ENCODE results near the gene DPP7.
"Not testable (repeated sequence)": the region's sequence is repeated elsewhere in the genome, so short reads cannot be mapped to it uniquely, and the experiment has no call there.

Gene DPP7

DNA sequence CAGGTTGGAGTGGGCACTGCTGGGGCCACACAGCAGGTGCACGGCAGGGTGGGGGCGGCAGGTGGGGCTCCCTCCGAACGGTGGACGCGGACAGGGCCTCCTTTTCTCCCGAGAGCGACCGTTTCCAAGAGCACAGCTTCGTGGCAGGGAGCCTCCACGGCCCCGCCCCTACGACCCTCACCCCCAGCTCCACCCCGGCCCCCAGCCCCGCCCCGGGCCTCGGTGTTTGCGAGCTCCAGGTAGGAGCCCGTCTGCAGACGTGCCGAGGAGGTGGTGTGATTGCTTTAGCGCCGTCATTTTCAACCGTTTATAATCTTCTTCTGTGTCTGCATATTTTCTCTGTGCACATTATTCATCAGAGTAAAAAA lies 33.2 kb upstream of the DPP7 start:
- DNase-seq, result no peak

DNA sequence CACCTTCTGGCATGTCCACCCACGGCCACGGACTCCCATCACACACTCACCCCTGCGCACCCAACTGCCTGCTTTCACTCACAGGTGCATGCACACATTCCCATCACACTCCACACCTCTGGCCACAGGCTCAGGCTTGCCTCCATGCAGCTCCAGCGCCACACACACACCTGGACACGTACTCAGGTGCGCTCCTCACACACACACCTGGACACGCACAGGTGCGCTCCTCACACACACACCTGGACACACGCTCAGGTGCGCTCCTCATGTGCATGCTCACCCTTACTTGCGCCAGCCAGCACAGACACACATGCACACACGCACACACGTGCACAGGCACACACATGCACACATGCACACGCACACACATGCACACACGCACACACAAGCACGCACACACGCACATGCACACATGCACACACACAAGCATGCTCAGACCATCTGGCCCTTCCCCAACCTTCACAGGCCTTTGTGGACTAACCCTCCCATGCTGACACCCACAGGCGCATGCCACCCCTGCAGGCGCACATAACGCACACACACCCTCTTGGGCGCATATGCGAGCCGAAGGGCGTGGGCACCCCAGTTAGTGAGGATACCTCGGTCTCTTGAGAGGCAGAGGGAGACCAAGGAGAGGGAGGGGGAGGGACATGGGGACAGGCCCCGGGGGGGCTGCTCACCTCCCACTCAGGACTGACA lies 32.7 kb upstream of the DPP7 start:
- no peak for DNase-seq

- DNase-seq, result no peak
Observed at GRCh38 chr9:137146527-137146918, 32.0 kb upstream of the DPP7 start.

GRCh38 chr9:137145731-137146526 lies 31.4 kb upstream of the DPP7 start:
- no peak for DNase-seq

- no peak for DNase-seq
Observed at GRCh38 chr9:137143459-137143858, 28.9 kb upstream of the DPP7 start.

GRCh38 chr9:137141976-137142936 lies 27.7 kb upstream of the DPP7 start:
- no peak for DNase-seq

- DNase-seq, result no peak
Observed at GRCh38 chr9:137141050-137141810, 26.7 kb upstream of the DPP7 start.

GRCh38 chr9:137140151-137141012 lies 25.8 kb upstream of the DPP7 start:
- DNase-seq, result no peak

- peak; percentile 38 for DNase-seq
Observed at GRCh38 chr9:137139468-137140150, 25.1 kb upstream of the DPP7 start.

DNA sequence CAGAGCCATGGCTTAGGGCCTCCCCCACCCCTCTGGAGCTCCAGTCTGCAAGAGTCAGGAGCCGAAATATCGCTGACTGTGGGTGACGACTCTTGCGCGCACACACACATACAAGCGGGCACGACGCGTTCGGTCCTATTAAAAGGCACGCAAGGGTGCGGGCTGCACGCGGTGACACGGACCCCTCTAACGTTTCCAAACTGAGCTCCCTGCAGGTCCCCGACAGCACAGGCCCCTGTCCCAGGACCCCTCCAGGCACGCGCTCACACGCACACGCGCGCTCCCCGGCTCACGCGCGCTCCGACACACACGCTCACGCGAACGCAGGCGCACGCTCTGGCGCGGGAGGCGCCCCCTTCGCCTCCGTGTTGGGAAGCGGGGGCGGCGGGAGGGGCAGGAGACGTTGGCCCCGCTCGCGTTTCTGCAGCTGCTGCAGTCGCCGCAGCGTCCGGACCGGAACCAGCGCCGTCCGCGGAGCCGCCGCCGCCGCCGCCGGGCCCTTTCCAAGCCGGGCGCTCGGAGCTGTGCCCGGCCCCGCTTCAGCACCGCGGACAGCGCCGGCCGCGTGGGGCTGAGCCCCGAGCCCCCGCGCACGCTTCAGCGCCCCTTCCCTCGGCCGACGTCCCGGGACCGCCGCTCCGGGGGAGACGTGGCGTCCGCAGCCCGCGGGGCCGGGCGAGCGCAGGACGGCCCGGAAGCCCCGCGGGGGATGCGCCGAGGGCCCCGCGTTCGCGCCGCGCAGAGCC lies 24.4 kb upstream of the DPP7 start, which contains the start of gene GRIN1:
GRIN1 (plus strand) TSS at position 433 of the 746 bp plus-strand sequence. CDS start 333 bp downstream, outside the sequence.
- peak; percentile 60 for DNase-seq

DNA sequence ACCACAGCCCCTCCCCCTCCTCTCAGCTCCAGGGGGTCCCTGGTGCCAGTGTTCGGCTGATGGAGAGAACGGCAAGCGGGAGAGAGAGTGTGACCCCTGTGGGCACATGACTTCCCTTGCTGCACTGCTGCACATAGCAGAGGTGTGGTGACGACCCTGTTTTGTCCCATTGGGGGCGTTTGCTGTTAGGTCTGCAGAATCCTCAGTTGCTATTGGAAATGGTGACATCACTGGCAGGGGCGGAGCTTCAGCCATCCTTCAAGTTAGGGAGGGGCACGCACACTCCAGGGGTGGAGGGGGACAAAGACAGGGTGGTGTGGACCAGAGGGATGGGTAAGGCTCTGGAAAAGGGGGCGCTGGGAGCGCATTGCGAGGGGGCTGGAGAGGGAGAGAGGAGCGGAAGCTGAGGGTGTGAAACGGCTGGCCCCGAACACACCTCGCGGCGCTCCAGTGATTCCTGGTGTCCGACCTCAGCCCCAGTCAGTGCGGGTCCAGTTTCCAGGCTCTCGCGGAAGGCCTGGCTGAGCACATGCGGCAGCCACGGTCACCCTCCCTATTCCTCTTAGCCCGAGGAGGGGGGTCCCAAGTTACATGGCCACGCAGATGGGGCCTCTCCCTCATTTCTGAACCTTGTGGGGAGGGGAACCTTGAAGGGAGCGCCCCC lies 23.7 kb upstream of the DPP7 start:
- DNase-seq, result peak; percentile 80

DNA sequence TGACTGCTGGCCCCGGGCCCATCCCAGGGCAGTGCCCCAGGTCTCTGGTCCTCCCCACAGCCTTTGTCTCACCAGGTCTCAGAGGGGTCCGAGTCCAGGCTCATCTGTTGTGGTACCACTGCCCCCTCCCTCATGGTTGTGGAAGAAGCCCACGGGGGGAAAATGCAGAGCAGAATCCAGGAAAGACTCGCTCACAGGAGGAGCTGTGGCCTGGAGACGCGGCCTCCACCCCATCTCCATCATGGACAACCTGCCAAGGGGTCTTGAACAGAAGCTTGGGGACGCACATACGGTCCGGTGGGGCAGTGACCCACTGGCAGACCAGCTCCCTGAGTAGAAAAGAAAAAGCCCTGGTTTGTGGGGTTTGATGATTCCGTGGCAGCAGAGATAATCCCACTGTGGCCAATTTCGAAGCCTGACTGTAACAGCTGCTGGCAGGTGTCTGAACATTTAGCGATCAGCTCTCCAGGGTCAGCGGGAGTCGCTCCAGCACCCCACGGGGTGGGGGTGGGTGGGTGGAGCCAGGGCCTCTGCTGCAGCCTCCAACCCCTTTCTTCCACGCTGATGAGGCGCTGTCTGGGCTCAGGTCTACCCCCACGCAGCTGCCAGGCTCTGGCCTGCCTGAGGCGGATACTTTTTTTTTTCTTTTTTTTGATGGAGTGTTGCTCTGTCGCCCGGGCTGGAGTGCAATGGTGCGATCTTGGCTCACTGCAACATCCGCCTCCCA lies 22.5 kb upstream of the DPP7 start:
- peak; percentile 85 for DNase-seq

DNA sequence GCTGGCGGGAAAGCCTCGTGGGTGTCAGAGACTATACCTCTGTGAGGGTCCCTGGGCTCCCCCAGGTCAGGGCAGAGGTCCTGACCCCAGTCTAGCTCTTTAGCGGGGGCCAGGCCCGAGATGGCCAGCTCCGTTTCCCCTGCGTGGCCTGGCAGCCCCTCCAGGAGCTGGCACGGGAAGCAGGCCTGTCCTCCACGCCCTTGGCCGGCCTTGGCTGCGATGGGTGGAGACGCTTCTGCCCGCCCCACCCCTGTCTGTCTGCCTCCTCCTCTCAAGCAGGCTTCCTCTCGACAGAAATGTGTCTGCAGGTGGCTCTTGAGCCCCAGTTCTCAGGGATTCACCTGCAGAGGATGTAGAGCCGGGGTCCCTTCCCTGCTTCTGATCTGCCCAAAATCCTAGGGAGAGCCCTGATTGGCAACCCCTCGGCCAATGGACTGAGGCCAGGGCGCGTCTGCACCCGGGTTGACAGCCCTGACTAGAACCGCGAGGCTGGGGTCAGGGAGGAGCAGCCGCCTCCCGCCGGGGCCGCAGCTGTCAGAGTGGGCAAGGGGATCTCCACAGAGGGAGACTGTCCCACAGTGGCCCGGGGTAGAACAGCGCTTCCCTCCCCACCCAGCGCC lies 21.8 kb upstream of the DPP7 start:
- peak; percentile 79 for DNase-seq

DNA sequence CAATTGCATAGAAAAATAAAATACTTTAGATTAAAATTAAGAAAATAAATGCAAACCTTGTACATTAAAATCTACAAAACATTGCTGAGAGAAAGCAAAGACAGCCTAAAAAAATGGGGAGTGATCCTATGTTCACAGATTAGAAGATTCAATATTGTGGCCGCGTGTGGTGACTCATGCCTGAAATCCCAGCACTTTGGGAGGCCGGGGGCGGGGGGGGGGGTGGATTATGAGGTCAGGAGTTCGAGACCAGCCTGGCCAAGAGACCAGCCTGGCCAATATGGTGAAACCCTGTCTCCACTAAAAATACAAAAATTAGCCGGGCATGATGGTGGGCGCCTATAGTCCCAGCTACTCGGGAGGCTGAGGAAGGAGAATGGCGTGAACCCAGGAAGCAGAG lies 20.6 kb upstream of the DPP7 start:
- not testable (repeated sequence) for DNase-seq

DNA sequence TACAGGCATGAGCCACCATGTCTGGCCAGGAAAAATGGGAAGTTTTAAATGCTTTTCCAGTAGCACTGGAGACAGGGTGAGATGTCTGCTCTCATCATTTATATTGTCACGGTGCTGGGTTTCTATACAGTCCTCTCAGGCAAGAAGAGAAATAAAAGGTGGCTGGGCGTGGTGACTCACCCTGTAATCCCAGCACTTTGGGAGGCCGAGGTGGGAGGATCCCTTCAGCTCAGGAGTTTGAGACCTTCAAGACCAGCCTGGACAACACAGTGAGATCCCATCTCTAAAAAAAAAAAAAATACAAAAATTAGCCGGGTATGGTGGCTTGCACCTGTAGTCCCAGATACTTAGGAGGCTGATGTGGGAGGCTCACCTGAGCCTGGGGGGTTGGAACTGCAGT lies 19.7 kb upstream of the DPP7 start:
- no peak for DNase-seq

GRCh38 chr9:137130176-137130755 lies 15.7 kb upstream of the DPP7 start:
- DNase-seq, result peak; percentile 59

- DNase-seq, result peak; percentile 97
Observed at GRCh38 chr9:137129456-137130175, 15.1 kb upstream of the DPP7 start.
